ENCODE measurements around the gene THSD4. TPM values are rescaled to one million over a fixed set of nuclear protein-coding genes. Genes with fewer than 3 reads are reported as not detected.

Gene THSD4
- total RNA-seq, 2 experiments from 2014 or later: not detected

GRCh38 chr15:71409541-71409940 is 294.3 kb downstream of the THSD4 start:
- POLR2A ChIA-PET: no interaction called here

GRCh38 chr15:71410347-71410746 is 295.1 kb downstream of the THSD4 start:
- intact Hi-C loops (cut with DNase I, micrococcal nuclease): no loop called here
- TF ChIP-seq, protein P1, sequence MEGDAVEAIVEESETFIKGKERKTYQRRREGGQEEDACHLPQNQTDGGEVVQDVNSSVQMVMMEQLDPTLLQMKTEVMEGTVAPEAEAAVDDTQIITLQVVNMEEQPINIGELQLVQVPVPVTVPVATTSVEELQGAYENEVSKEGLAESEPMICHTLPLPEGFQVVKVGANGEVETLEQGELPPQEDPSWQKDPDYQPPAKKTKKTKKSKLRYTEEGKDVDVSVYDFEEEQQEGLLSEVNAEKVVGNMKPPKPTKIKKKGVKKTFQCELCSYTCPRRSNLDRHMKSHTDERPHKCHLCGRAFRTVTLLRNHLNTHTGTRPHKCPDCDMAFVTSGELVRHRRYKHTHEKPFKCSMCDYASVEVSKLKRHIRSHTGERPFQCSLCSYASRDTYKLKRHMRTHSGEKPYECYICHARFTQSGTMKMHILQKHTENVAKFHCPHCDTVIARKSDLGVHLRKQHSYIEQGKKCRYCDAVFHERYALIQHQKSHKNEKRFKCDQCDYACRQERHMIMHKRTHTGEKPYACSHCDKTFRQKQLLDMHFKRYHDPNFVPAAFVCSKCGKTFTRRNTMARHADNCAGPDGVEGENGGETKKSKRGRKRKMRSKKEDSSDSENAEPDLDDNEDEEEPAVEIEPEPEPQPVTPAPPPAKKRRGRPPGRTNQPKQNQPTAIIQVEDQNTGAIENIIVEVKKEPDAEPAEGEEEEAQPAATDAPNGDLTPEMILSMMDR (IDR thresholded peaks at IDR 0.05): no peak
- peaks cover 6 to 9% of the 10 kb centered on the region in 2 experiments for H3K27me3 ChIP-seq (ENCODE audit: control insufficient read depth in 1 of 2, insufficient read depth in 2 of 2, low read length in 2 of 2)
- ATAC-seq (ENCODE audit: poor library complexity) (no peak), DNase-seq (no peak)
- H3K4me1 ChIP-seq (ENCODE audit: insufficient read depth, low read length): no peaks in the 10 kb centered on the region
- no peaks in the 10 kb centered on the region for H3K36me3 ChIP-seq (ENCODE audit: insufficient read depth, low read length)
- Mint-ChIP-seq H3K36me3 (ENCODE audit: low read depth) (no peaks in the 10 kb centered on the region), H3K4me1 (ENCODE audit: low read depth) (no peaks in the 10 kb centered on the region), H3K9me3 (no peaks in the 10 kb centered on the region), H3K27ac (no peak overlapping the region), H3K4me3 (no peak overlapping the region), H3K27me3 (peaks cover 29% of the 10 kb centered on the region)
- no peaks in the 10 kb centered on the region for H3K9me3 ChIP-seq (ENCODE audit: control insufficient read depth in 1 of 2, insufficient read depth in 1 of 2, low read length in 2 of 2)
- no peak overlapping the region for H3K27ac ChIP-seq (ENCODE audit: low read depth in 1 of 2, low read length in 2 of 2)
- CTCF ChIA-PET: no interaction called here
- POLR2A ChIA-PET: no interaction called here
- no peak overlapping the region for H3K4me3 ChIP-seq (ENCODE audit: low read length)

More at GRCh38 chr15:71409541-71409940, 294.3 kb downstream of the THSD4 start:
- TF ChIP-seq, protein P1 (IDR thresholded peaks at IDR 0.05): no peak
- H3K27ac Mint-ChIP-seq: no peak overlapping the region
- DNase-seq: no peak
- peaks cover 29% of the 10 kb centered on the region for H3K27me3 Mint-ChIP-seq
- Histone ChIP-seq H3K4me3 (ENCODE audit: low read length) (no peak overlapping the region), H3K36me3 (ENCODE audit: insufficient read depth, low read length) (no peaks in the 10 kb centered on the region), H3K27ac (ENCODE audit: low read depth in 1 of 2, low read length in 2 of 2) (no peak overlapping the region), H3K27me3 (ENCODE audit: control insufficient read depth in 1 of 2, insufficient read depth in 2 of 2, low read length in 2 of 2) (peaks cover 6 to 9% of the 10 kb centered on the region in 2 experiments), H3K4me1 (ENCODE audit: insufficient read depth, low read length) (no peaks in the 10 kb centered on the region), H3K9me3 (ENCODE audit: control insufficient read depth in 1 of 2, insufficient read depth in 1 of 2, low read length in 2 of 2) (no peaks in the 10 kb centered on the region)
- ATAC-seq (ENCODE audit: poor library complexity): no peak
- CTCF ChIA-PET: no interaction called here
- intact Hi-C loops (cut with DNase I, micrococcal nuclease): no loop called here
- H3K4me3 Mint-ChIP-seq: no peak overlapping the region
- H3K4me1 Mint-ChIP-seq (ENCODE audit: low read depth): no peaks in the 10 kb centered on the region
- no peaks in the 10 kb centered on the region for H3K36me3 Mint-ChIP-seq (ENCODE audit: low read depth)
- H3K9me3 Mint-ChIP-seq: no peaks in the 10 kb centered on the region

GRCh38 chr15:71411538-71412482 is 296.5 kb downstream of the THSD4 start:
- ChIA-PET POLR2A (no interaction called here), CTCF (no interaction called here)
- TF ChIP-seq, protein P1 (IDR thresholded peaks at IDR 0.05): no peak
- Mint-ChIP-seq H3K4me1 (ENCODE audit: low read depth) (no peaks in the 10 kb centered on the region), H3K27ac (no peak overlapping the region), H3K4me3 (no peak overlapping the region), H3K27me3 (peaks cover 33% of the 10 kb centered on the region), H3K36me3 (ENCODE audit: low read depth) (no peaks in the 10 kb centered on the region), H3K9me3 (no peaks in the 10 kb centered on the region)
- Histone ChIP-seq H3K4me3 (ENCODE audit: low read length) (no peak overlapping the region), H3K4me1 (ENCODE audit: insufficient read depth, low read length) (no peaks in the 10 kb centered on the region), H3K36me3 (ENCODE audit: insufficient read depth, low read length) (no peaks in the 10 kb centered on the region), H3K27ac (ENCODE audit: low read depth in 1 of 2, low read length in 2 of 2) (no peak overlapping the region), H3K27me3 (ENCODE audit: control insufficient read depth in 1 of 2, insufficient read depth in 2 of 2, low read length in 2 of 2) (peaks cover 6 to 9% of the 10 kb centered on the region in 2 experiments), H3K9me3 (ENCODE audit: control insufficient read depth in 1 of 2, insufficient read depth in 1 of 2, low read length in 2 of 2) (no peaks in the 10 kb centered on the region)
- ATAC-seq (ENCODE audit: poor library complexity) (no peak), DNase-seq (no peak)
- intact Hi-C loops (cut with DNase I, micrococcal nuclease): no loop called here

All from CD4-positive, alpha-beta T cell (primary cell).